ENCODE data around the gene RNF213. TPM values are rescaled to one million over a fixed set of nuclear protein-coding genes. Genes with fewer than 3 reads are reported as not detected.
A peak's percentile ranks its signal among the peaks of the same experiment; 100 is the strongest.

Gene RNF213
- total and polyA plus RNA-seq, 2 of the 8 experiments (the other 6 are each of a cell fraction or from before 2014, with no cell fraction given): 33.8 to 62.8 TPM

DNA sequence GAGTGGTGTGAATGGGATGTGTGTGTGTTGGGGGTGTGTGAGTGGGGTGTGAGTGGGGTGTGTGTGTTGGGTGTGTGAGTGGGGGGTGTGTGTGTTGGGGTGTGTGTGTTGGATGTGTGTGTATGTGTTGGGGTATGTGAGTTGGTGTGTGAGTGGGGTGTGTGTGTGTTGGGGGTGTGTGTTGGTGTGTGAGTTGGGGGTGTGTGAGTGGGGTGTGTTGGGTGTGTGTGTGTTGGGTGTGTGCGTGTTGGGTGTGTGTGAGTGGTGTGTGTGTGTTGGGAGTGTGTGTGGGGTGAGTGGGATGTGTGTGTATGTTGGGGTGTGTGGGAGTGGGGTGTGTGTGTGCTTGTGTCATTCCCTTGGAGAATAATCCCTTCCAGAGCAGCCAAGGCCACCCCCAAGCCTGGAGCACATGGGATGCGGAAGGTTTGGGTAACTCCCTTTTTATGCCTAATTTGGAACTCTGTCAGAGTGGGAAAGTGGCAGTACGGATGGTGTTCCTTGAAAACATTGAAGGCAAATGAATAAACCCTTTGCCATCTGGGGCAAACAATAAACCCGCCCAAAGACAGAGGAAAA is 14.3 kb downstream of the RNF213 start:
- 93 to 100% methylated on average over 1 to 4 of the region's 4 CpGs for WGBS, 2 experiments (ENCODE audit: extremely low coverage in 1 of 2, insufficient coverage in 1 of 2, insufficient read length in 1 of 2, insufficient replicate concordance in 2 of 2, low coverage in 1 of 2, low lambda C conversion rate in 2 of 2, missing lambda C conversion rate in 1 of 2)
- Histone ChIP-seq H2BK15ac (ENCODE audit: low read length) (no peak overlapping the region), H3K23me2 (ENCODE audit: low read depth, low read length) (peaks cover 5% of the 10 kb centered on the region; the same call in 1 of the 2 replicates), H2AK5ac (ENCODE audit: low read depth, low read length) (no peak overlapping the region), H2BK20ac (ENCODE audit: low read length) (no peak overlapping the region), H3K27me3 (replicated peaks in 1 of 4; ENCODE audit: control insufficient read depth in 3 of 4, extremely low read depth in 1 of 4, insufficient read depth in 3 of 4, low read length in 3 of 4) (no peaks in the 10 kb centered on the region), H3K9ac (replicated peaks in 1 of 4; ENCODE audit: extremely low read depth in 1 of 4, low read depth in 3 of 4, low read length in 3 of 4) (no peak overlapping the region), H3K4ac (replicated peaks; ENCODE audit: insufficient read length, low read depth, low read length) (peak overlapping the region; percentile 38), H3K4me2 (ENCODE audit: insufficient read depth in 1 of 2, low read depth in 2 of 2, low read length in 2 of 2) (no peak overlapping the region), H3K56ac (replicated peaks; ENCODE audit: insufficient read length, low read depth, low read length) (peak overlapping the region; percentile 98), H2BK12ac (ENCODE audit: low read depth, low read length) (no peak overlapping the region), H4K8ac (ENCODE audit: extremely low read depth, insufficient read depth, low read length) (no peak overlapping the region; the same call in 1 of the 2 replicates), H4K20me1 (replicated peaks in 1 of 2; ENCODE audit: control insufficient read depth in 1 of 2, insufficient read depth in 2 of 2, low read length in 2 of 2) (peaks cover 0 to 12% of the 10 kb centered on the region in 2 experiments), H3K9me3 (ENCODE audit: insufficient read depth in 2 of 2, low read depth in 1 of 2, low read length in 1 of 2) (no peaks in the 10 kb centered on the region), H3K4me1 (replicated peaks in 1 of 4; ENCODE audit: control insufficient read depth in 3 of 4, insufficient read depth in 4 of 4, low read length in 3 of 4) (peaks cover 5 to 13% (median 8%) of the 10 kb centered on the region in 4 experiments), H3K14ac (ENCODE audit: insufficient read length) (no peak overlapping the region), H3K18ac (ENCODE audit: extremely low read depth, low read length) (no peak overlapping the region), H3K23ac (ENCODE audit: insufficient read length) (no peak overlapping the region), H2AFZ (ENCODE audit: low read length) (no peak overlapping the region), H3K79me2 (ENCODE audit: control insufficient read depth in 1 of 2, insufficient read depth in 2 of 2, low read length in 2 of 2) (no peaks in the 10 kb centered on the region), H4K91ac (replicated peaks; ENCODE audit: insufficient read length, low read length) (no peak overlapping the region), H3K79me1 (ENCODE audit: low read depth, low read length) (peaks cover 9% of the 10 kb centered on the region; the same call in 1 of the 2 replicates), H2BK5ac (ENCODE audit: low read depth, low read length) (no peak overlapping the region), H3K36me3 (ENCODE audit: control insufficient read depth in 2 of 4, insufficient read depth in 4 of 4, low read length in 3 of 4) (peaks cover 0 to 2% (median 0%) of the 10 kb centered on the region in 4 experiments; a peak in 1 of 8 replicates), H4K5ac (ENCODE audit: insufficient read length, low read depth, low read length) (no peak overlapping the region), H2BK120ac (replicated peaks; ENCODE audit: low read depth, low read length) (no peak overlapping the region), H3K27ac (ENCODE audit: low read depth, low read length) (no peak overlapping the region), H3K4me3 (ENCODE audit: extremely low read depth in 1 of 4, insufficient read depth in 2 of 4, low read depth in 3 of 4, low read length in 4 of 4) (no peak overlapping the region)
- no peak for DNase-seq (ENCODE audit: low read depth in 1 of 2, low spot score in 2 of 2)
- ChIA-PET CTCF (ENCODE audit: partially characterized antibody) (no interaction called here), POLR2A (ENCODE audit: partially characterized antibody) (interaction anchor here (0.5 to 7.5 kb wide), 4 partner anchors 8 to 226 kb away, joined by 3 to 63 read pairs (median 5); partner anchors contain the start of gene RNF213)
- FAIRE-seq: no peak
- TF ChIP-seq RBBP5 (IDR thresholded peaks at IDR 0.05; ENCODE audit: borderline replicate concordance, low read depth, low read length) (no peak), ATF2 (IDR thresholded peaks at IDR 0.05; ENCODE audit: low read length) (no peak), BACH1 (IDR thresholded peaks at IDR 0.05; ENCODE audit: low read length) (no peak), CHD1 (IDR thresholded peaks at IDR 0.05; ENCODE audit: low read depth, low read length) (no peak), KDM1A (IDR thresholded peaks at IDR 0.05; ENCODE audit: borderline replicate concordance, low read length) (no peak), HDAC6 (IDR thresholded peaks at IDR 0.05; ENCODE audit: low read depth, low read length) (no peak), TAF7 (optimal IDR thresholded peaks at IDR 0.05; ENCODE audit: borderline replicate concordance, low read depth, low read length) (no peak), SRF (IDR thresholded peaks at IDR 0.05; ENCODE audit: low read depth, low read length) (no peak), YY1 (IDR thresholded peaks at IDR 0.05; ENCODE audit: low read depth, low read length) (no peak), FOSL1 (IDR thresholded peaks at IDR 0.05; ENCODE audit: insufficient read depth, low read depth, low read length) (no peak), NANOG (IDR thresholded peaks at IDR 0.05; ENCODE audit: insufficient read depth, low read depth, low read length, poor library complexity, severe bottlenecking) (no peak), SIRT6 (IDR thresholded peaks at IDR 0.05; ENCODE audit: low read length) (no peak)

Data from H1 (cell line).